OCI-LY3 (cell line): ENCODE measurements around the gene TCF4.

ENCODE experiments used
- CTCF ChIP-seq: fragments of 200-600, 300-600 bp; sonication (generic); IDR thresholded peaks from 2 replicates; pipeline ENCODE4 v1.5.1; 2014; ENCODE audit warnings: antibody characterized with exemption, low read length, low read depth
- EZH2phosphoT487 ChIP-seq: fragments of 200-600 bp; shearing (Covaris generic); IDR thresholded peaks from 2 replicates; pipeline ENCODE4 v1.6.1; 2018; ENCODE audit warnings: antibody characterized with exemption, mixed run types, low read depth

- TF ChIP-seq CTCF: no peak
- TF ChIP-seq EZH2phosphoT487: no peak
Observed at GRCh38 chr18:55515214-55515613, 72.8 kb downstream of the TCF4 start.
